HG03280 (cell line): ENCODE data around the gene C3AR1.
A peak's percentile ranks its signal among the peaks of the same experiment; 100 is the strongest.
"Not testable (repeated sequence)": the region's sequence is repeated elsewhere in the genome, so short reads cannot be mapped to it uniquely, and the experiment has no call there.

Experiments
- ATAC-seq: cut with Tn5 transposase; IDR thresholded peaks from one replicate; pipeline ENCODE4 v1.9.1; 2021; ENCODE audit warnings: mild to moderate bottlenecking, moderate library complexity; ENCODE audit not compliant: unreplicated experiment

The C3AR1 gene

GRCh38 chr12:8031017-8031416 lies 35.1 kb downstream of the C3AR1 start:
- ATAC-seq = not testable (repeated sequence)

- ATAC-seq = no peak
These were observed 36.0 kb downstream of the C3AR1 start for GRCh38 chr12:8030189-8030588.

GRCh38 chr12:8028267-8028666 lies 37.9 kb downstream of the C3AR1 start:
- no peak for ATAC-seq

GRCh38 chr12:8027856-8028255 lies 38.3 kb downstream of the C3AR1 start:
- ATAC-seq = no peak

GRCh38 chr12:8026291-8026900 lies 39.8 kb downstream of the C3AR1 start:
- peak; percentile 99 for ATAC-seq

- no peak for ATAC-seq
These were observed 47.2 kb downstream of the C3AR1 start for GRCh38 chr12:8018666-8019581.

GRCh38 chr12:8018213-8018612 lies 47.9 kb downstream of the C3AR1 start:
- not testable (repeated sequence) for ATAC-seq

GRCh38 chr12:8014836-8015235 lies 51.3 kb downstream of the C3AR1 start:
- ATAC-seq = no peak

- ATAC-seq = no peak
These were observed 53.4 kb downstream of the C3AR1 start for GRCh38 chr12:8012651-8013309.

- ATAC-seq = no peak
These were observed 54.8 kb downstream of the C3AR1 start for GRCh38 chr12:8011331-8011730.
